Esophagus muscularis mucosa (tissue), 4 donors: ENCODE measurements around the gene CYGB.

Experiments used
- EP300 ChIP-seq: sonication (generic); formaldehyde crosslinking; IDR thresholded peaks from one replicate; pipeline ENCODE4 v1.6.1; 2017; ENCODE audit warnings: antibody characterized with exemption
- POLR2A ChIP-seq: fragments of 450-650 bp; IDR thresholded peaks from one replicate; pipeline ENCODE4 v1.6.1; 2017; ENCODE audit warnings: antibody characterized with exemption, moderate library complexity, mild to moderate bottlenecking, low read depth
- POLR2AphosphoS5 ChIP-seq, 2 donors: sonication (generic); formaldehyde crosslinking; IDR thresholded peaks; one replicate each; pipeline ENCODE4 v1.6.1; 2017; ENCODE audit warnings: antibody characterized with exemption in 2 of 2
- TF ChIP-seq, protein P1 (sequence below), 3 experiments: fragments of 200-600 bp in 2 of 3; fragments of 450-650 bp in 1 of 3; sonication (generic) in 2 of 3; IDR thresholded peaks; one replicate each; pipeline ENCODE4 v1.5.1; 2017 to 2019; ENCODE audit warnings: antibody characterized with exemption in 3 of 3, mild to moderate bottlenecking in 2 of 3, moderate library complexity in 1 of 3

DNA sequence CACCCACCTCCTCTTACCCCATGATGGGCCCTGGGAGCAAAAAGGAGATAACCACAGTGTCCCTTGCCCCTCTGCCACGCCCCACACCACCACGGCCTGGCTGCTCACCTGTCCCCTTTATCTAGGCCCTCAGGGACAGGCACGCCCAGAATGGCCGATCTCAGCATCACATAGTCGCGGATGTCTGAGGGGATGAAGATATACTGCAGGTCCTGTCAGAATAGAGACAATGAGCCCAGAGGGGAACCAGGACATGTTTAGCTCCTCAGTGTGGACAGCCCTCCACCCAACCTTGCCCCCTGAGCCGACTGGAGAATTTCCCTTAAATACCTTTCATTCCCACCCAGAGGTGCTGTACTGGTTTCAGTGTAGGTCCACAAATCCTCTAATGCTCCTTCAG is 32.9 kb upstream of the CYGB start:
- no peak for TF ChIP-seq POLR2A
- TF ChIP-seq, protein P1, sequence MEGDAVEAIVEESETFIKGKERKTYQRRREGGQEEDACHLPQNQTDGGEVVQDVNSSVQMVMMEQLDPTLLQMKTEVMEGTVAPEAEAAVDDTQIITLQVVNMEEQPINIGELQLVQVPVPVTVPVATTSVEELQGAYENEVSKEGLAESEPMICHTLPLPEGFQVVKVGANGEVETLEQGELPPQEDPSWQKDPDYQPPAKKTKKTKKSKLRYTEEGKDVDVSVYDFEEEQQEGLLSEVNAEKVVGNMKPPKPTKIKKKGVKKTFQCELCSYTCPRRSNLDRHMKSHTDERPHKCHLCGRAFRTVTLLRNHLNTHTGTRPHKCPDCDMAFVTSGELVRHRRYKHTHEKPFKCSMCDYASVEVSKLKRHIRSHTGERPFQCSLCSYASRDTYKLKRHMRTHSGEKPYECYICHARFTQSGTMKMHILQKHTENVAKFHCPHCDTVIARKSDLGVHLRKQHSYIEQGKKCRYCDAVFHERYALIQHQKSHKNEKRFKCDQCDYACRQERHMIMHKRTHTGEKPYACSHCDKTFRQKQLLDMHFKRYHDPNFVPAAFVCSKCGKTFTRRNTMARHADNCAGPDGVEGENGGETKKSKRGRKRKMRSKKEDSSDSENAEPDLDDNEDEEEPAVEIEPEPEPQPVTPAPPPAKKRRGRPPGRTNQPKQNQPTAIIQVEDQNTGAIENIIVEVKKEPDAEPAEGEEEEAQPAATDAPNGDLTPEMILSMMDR (IDR thresholded peaks at IDR 0.05), result no peak
- TF ChIP-seq EP300, result no peak
- TF ChIP-seq POLR2AphosphoS5 (IDR thresholded peaks at IDR 0.05), result no peak
